RWPE2 (cell line): ENCODE results near the gene CEBPA.

Source experiments
- ATAC-seq: fragments of 200-7000 bp; cut with Tn5 transposase; 3 replicates; pipeline ENCODE4 v1.9.1; 2021; ENCODE audit warnings: low read depth
- DNase-seq: peaks from one replicate; pipeline ENCODE4 v3.0.0-alpha.2; 2020; ENCODE audit warnings: low spot score
- H3K27ac ChIP-seq: fragments of 450-650 bp; 2 replicates; pipeline ENCODE4 v1.5.1; 2017; ENCODE audit warnings: mild to moderate bottlenecking; ENCODE audit not compliant: poor library complexity, severe bottlenecking
- H3K27me3 ChIP-seq: fragments of 250-450 bp; sonication (Bioruptor Pico); 2 replicates; pipeline ENCODE4 v1.5.1; 2021; ENCODE audit warnings: mild to moderate bottlenecking, moderate library complexity; ENCODE audit not compliant: insufficient read depth, poor library complexity, severe bottlenecking
- H3K36me3 ChIP-seq: fragments of 250-450 bp; sonication (Bioruptor Pico); 2 replicates; pipeline ENCODE4 v1.5.1; 2020; ENCODE audit warnings: low read depth, mild to moderate bottlenecking, moderate library complexity
- H3K4me1 ChIP-seq: fragments of 250-450 bp; sonication (Bioruptor Pico); 2 replicates; pipeline ENCODE4 v1.5.1; 2021; ENCODE audit warnings: mild to moderate bottlenecking, moderate library complexity; ENCODE audit not compliant: insufficient read depth, poor library complexity, severe bottlenecking
- H3K4me3 ChIP-seq: fragments of 250-450 bp; sonication (Bioruptor Pico); 2 replicates; pipeline ENCODE4 v1.5.1; 2021; ENCODE audit warnings: mild to moderate bottlenecking, moderate library complexity; ENCODE audit not compliant: severe bottlenecking
- H3K9me3 ChIP-seq: fragments of 250-450 bp; sonication (Bioruptor Pico); 2 replicates; pipeline ENCODE4 v1.5.1; 2021; ENCODE audit warnings: mild to moderate bottlenecking, moderate library complexity; ENCODE audit not compliant: severe bottlenecking
- TF ChIP-seq, protein P1 (sequence below): fragments of 450-650 bp; IDR thresholded peaks from one replicate; pipeline ENCODE4 v1.5.1; 2017; ENCODE audit warnings: mild to moderate bottlenecking, moderate library complexity; ENCODE audit not compliant: poor library complexity, severe bottlenecking

The CEBPA gene

DNA sequence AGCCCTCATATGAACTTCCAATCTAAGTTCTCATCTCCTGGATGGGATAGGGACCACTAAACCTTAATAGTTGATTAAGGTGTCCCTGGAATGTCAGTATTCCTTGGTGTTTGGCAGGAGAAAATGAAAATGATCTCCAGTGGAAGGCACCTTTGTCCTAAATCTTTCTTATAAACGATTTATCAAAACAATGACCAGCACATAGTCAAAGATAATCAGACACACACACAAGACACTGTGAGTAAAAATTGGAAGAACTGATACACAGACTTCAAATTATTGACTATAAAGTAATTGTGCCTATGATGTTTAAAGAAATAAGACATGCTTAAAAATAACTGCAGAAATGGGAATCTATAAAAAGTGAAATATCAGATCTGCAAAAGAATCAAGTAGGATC lies 13.7 kb downstream of the CEBPA start:
- peaks cover 12% of the 10 kb centered on the region for H3K9me3 ChIP-seq
- H3K4me1 ChIP-seq = peaks cover 27% of the 10 kb centered on the region
- ATAC-seq (no peak), DNase-seq (no peak)
- TF ChIP-seq, protein P1, sequence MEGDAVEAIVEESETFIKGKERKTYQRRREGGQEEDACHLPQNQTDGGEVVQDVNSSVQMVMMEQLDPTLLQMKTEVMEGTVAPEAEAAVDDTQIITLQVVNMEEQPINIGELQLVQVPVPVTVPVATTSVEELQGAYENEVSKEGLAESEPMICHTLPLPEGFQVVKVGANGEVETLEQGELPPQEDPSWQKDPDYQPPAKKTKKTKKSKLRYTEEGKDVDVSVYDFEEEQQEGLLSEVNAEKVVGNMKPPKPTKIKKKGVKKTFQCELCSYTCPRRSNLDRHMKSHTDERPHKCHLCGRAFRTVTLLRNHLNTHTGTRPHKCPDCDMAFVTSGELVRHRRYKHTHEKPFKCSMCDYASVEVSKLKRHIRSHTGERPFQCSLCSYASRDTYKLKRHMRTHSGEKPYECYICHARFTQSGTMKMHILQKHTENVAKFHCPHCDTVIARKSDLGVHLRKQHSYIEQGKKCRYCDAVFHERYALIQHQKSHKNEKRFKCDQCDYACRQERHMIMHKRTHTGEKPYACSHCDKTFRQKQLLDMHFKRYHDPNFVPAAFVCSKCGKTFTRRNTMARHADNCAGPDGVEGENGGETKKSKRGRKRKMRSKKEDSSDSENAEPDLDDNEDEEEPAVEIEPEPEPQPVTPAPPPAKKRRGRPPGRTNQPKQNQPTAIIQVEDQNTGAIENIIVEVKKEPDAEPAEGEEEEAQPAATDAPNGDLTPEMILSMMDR = no peak
- H3K27me3 ChIP-seq = no peaks in the 10 kb centered on the region
- no peak overlapping the region for H3K4me3 ChIP-seq
- no peaks in the 10 kb centered on the region for H3K36me3 ChIP-seq
- no peak overlapping the region for H3K27ac ChIP-seq

DNA sequence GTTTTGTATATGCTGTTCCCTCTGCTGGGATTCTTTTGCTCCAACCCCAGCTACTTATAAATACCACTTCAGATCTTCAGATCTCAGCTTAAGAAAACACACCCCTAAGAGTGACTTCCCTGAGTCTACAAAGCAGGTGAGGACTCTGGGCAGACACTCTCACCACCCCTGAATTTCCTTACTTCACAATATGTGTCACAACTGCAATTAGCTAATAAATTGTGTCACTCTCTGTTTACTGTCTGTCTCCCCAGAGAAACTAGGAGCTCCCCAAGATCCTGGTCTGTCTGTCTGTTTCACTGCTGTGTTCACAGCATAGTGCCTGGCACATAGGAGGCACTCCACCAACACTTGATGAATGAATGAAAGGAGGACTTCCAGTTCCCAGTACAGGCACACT lies 14.4 kb downstream of the CEBPA start:
- no peak overlapping the region for H3K4me3 ChIP-seq
- no peak for ATAC-seq
- no peak overlapping the region for H3K27ac ChIP-seq
- peaks cover 20% of the 10 kb centered on the region for H3K4me1 ChIP-seq
- TF ChIP-seq, protein P1 = no peak
- H3K36me3 ChIP-seq = no peaks in the 10 kb centered on the region
- no peaks in the 10 kb centered on the region for H3K27me3 ChIP-seq
- no peak for DNase-seq
- H3K9me3 ChIP-seq = peaks cover 12% of the 10 kb centered on the region

DNA sequence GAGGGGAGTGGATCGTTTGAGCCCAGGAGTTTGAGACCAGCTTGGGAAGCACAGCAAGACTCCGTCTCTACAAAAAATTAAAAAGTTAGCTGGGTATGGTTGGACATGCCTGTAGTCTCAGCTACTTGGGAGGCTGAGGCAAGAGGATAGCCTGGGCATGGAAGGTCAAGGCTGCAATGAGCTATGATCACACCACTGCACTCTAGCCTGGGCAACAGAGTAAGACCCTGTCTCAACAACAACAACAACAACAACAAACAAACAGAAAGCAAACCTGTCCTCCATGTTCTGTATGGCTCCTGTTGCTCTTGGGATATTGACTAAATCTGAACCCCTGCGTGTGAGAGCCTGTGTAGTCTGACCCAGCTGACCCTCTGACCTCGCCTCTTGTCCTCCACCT lies 14.9 kb downstream of the CEBPA start:
- Histone ChIP-seq H3K4me3 (no peak overlapping the region), H3K27me3 (no peaks in the 10 kb centered on the region), H3K27ac (no peak overlapping the region), H3K36me3 (no peaks in the 10 kb centered on the region), H3K9me3 (peaks cover 12% of the 10 kb centered on the region), H3K4me1 (peaks cover 15% of the 10 kb centered on the region)
- ATAC-seq (no peak), DNase-seq (no peak)
- TF ChIP-seq, protein P1 = no peak

DNA sequence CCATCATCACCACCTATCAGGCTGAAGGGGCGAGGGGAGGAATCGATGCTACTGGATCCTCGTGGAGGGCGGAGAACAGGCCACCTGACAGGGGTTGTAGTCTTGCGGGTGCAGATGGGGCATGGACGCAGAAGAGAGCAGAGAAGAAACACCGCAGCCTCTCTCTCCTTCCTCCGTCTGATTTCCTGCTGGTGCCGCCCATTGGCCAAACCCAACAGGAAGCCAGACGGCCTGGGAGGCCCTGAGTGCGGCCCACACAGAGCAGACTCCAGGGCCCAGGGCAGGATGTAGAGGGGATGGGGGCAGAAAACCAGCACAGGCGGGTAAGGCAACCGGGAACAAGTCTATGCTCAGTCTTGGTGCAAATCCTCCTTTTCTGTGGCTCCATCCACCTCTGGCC lies 15.4 kb downstream of the CEBPA start:
- H3K4me3 ChIP-seq = no peak overlapping the region
- peaks cover 9% of the 10 kb centered on the region for H3K4me1 ChIP-seq
- H3K27ac ChIP-seq = no peak overlapping the region
- DNase-seq (no peak), ATAC-seq (no peak)
- peaks cover 12% of the 10 kb centered on the region for H3K9me3 ChIP-seq
- H3K27me3 ChIP-seq = no peaks in the 10 kb centered on the region
- H3K36me3 ChIP-seq = no peaks in the 10 kb centered on the region
- TF ChIP-seq, protein P1 = no peak

DNA sequence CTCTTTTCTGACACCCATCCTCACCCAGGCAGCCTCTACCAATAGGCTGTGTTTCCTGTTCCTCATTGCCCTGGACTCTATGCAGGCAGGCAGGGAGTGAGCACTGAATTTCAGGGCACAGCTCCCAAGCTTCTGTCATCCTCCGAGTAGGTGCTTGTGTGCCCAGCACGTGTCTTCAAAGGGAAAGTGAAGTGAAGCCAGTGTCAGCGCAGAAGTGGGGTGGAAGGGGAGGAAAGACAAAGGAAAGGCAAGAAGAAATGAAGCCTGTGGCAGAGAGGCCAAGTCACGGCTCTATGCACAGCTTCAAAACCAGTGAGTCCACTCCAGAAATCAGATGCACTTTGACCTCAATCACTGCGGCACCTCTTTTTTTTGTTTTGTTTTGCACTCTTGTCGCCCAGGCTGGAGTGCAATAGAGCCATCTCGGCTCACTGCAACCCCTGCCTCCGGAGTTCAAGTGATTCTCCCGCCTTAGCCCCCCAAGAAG lies 16.9 kb downstream of the CEBPA start:
- peaks cover 12% of the 10 kb centered on the region for H3K9me3 ChIP-seq
- no peak for ATAC-seq
- no peak overlapping the region for H3K4me3 ChIP-seq
- TF ChIP-seq, protein P1 = no peak
- no peaks in the 10 kb centered on the region for H3K27me3 ChIP-seq
- no peaks in the 10 kb centered on the region for H3K4me1 ChIP-seq
- DNase-seq = no peak
- H3K27ac ChIP-seq = no peak overlapping the region
- H3K36me3 ChIP-seq = no peaks in the 10 kb centered on the region
